GM23338 (cell line): Measurements from ENCODE around the gene HSPA2. TPM values are rescaled to one million over a fixed set of nuclear protein-coding genes. Genes with fewer than 3 reads are reported as not detected.

Experiments
- ETS1 ChIP-seq: IDR thresholded peaks from 2 replicates; pipeline ENCODE4 v1.6.1; 2016; ENCODE audit warnings: antibody characterized with exemption
- ZNF114 ChIP-seq: fragments of 250-450 bp; sonication (Bioruptor Pico); IDR thresholded peaks from 2 replicates; pipeline ENCODE4 v1.5.0; 2020; ENCODE audit warnings: mild to moderate bottlenecking, moderate library complexity
- ZNF462 ChIP-seq: fragments of 250-450 bp; sonication (Bioruptor Pico); IDR thresholded peaks from 2 replicates; pipeline ENCODE4 v1.5.0; 2020; ENCODE audit warnings: mild to moderate bottlenecking, moderate library complexity
- polyA plus RNA-seq: library from polyadenylated mRNA; unstranded; fragments of >200 nt; fragmentation: Nextera tagmentation; extraction: Ambion mirVana; gene quantifications from 2 replicates; pipeline ENCODE4 v1.2.1, GENCODE V29; 2016
- total RNA-seq: library from RNA; depleted of rRNA; stranded (reverse); fragments of >200 nt; shearing (Covaris generic); gene quantifications from 2 replicates; pipeline ENCODE4 v1.2.3, GENCODE V29; 2014
- TF ChIP-seq, protein P1 (sequence below): IDR thresholded peaks from one replicate; pipeline ENCODE4 v1.6.1; 2018; ENCODE audit warnings: antibody characterized with exemption; ENCODE audit not compliant: unreplicated experiment

Gene HSPA2
- total and polyA plus RNA-seq, 2 experiments from 2014 or later, result 88.5 to 130 TPM

GRCh38 chr14:64509036-64509435, 31.5 kb upstream of the HSPA2 start (continued):
- TF ChIP-seq ZNF462 (CRISPR knock-in tag) (no peak), ETS1 (no peak), ZNF114 (CRISPR knock-in tag) (no peak)
- TF ChIP-seq, protein P1, sequence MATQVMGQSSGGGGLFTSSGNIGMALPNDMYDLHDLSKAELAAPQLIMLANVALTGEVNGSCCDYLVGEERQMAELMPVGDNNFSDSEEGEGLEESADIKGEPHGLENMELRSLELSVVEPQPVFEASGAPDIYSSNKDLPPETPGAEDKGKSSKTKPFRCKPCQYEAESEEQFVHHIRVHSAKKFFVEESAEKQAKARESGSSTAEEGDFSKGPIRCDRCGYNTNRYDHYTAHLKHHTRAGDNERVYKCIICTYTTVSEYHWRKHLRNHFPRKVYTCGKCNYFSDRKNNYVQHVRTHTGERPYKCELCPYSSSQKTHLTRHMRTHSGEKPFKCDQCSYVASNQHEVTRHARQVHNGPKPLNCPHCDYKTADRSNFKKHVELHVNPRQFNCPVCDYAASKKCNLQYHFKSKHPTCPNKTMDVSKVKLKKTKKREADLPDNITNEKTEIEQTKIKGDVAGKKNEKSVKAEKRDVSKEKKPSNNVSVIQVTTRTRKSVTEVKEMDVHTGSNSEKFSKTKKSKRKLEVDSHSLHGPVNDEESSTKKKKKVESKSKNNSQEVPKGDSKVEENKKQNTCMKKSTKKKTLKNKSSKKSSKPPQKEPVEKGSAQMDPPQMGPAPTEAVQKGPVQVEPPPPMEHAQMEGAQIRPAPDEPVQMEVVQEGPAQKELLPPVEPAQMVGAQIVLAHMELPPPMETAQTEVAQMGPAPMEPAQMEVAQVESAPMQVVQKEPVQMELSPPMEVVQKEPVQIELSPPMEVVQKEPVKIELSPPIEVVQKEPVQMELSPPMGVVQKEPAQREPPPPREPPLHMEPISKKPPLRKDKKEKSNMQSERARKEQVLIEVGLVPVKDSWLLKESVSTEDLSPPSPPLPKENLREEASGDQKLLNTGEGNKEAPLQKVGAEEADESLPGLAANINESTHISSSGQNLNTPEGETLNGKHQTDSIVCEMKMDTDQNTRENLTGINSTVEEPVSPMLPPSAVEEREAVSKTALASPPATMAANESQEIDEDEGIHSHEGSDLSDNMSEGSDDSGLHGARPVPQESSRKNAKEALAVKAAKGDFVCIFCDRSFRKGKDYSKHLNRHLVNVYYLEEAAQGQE, result no peak
